SK-N-SH (cell line): ENCODE measurements around the gene EHBP1L1. TPM values are rescaled to one million over a fixed set of nuclear protein-coding genes. Genes with fewer than 3 reads are reported as not detected.

Source experiments
- CTCF ChIA-PET: fragments of 300-600, 350-600 bp; formaldehyde crosslinking; extraction: SDS; loops from one replicate; lab custom pipeline; 2021; lab: Yijun Ruan, JAX
- POLR2A ChIA-PET: fragments of 350-600 bp; sonication (Branson Sonifier 250); formaldehyde crosslinking; extraction: SDS; loops from one replicate; lab custom pipeline; 2020; ENCODE audit warnings: antibody characterized with exemption, inconsistent platforms; lab: Yijun Ruan, JAX
- DNase-seq: peaks from one replicate; pipeline ENCODE4 v3.0.0; 2012
- H2AFZ ChIP-seq: fragments of 200-600 bp; sonication (generic); 2 replicates; pipeline ENCODE4 v1.8.1; 2016; ENCODE audit warnings: antibody characterized with exemption, mild to moderate bottlenecking, low read depth
- H3F3A ChIP-seq: fragments of 200-600 bp; sonication (generic); replicated peaks from 2 replicates; pipeline ENCODE3; 2016; ENCODE audit warnings: antibody characterized with exemption, mild to moderate bottlenecking; ENCODE audit not compliant: insufficient read depth
- H3K27ac ChIP-seq, 2 experiments: fragments of 200-500 bp in 1 of 2; fragments of 200-600 bp in 1 of 2; sonication (Bioruptor generic) in 1 of 2; sonication (generic), shearing (Covaris generic) in 1 of 2; 2 replicates each; pipeline versions ENCODE4 v1.5.1 to v1.6.1; 2014 to 2016; ENCODE audit warnings: low read depth in 2 of 2, inconsistent platforms in 1 of 2, low read length in 1 of 2, mild to moderate bottlenecking in 1 of 2, mixed read lengths in 1 of 2
- H3K27me3 ChIP-seq: fragments of 200-600 bp; sonication (generic), shearing (Covaris generic); 2 replicates; pipeline ENCODE4 v1.6.1; 2016; ENCODE audit warnings: mixed run types; ENCODE audit not compliant: insufficient read depth
- H3K36me3 ChIP-seq, 2 experiments: fragments of 200-500 bp in 1 of 2; fragments of 200-600 bp in 1 of 2; sonication (Bioruptor generic) in 1 of 2; sonication (generic) in 1 of 2; replicated peaks in 1 of 2; 2 replicates each; pipeline versions ENCODE3 to v1.5.1; 2014 to 2016; ENCODE audit warnings: low read length in 1 of 2, mild to moderate bottlenecking in 1 of 2; ENCODE audit not compliant: insufficient read depth in 2 of 2, control insufficient read depth in 1 of 2
- H3K4me1 ChIP-seq, 2 experiments: fragments of 200-500 bp in 1 of 2; fragments of 200-600 bp in 1 of 2; sonication (Bioruptor generic) in 1 of 2; sonication (generic), shearing (Covaris generic) in 1 of 2; 2 replicates each; pipeline versions ENCODE4 v1.5.1 to v1.6.1; 2014 to 2016; ENCODE audit warnings: low read depth in 1 of 2, low read length in 1 of 2, mixed run types in 1 of 2; ENCODE audit not compliant: insufficient read depth in 2 of 2, control insufficient read depth in 1 of 2
- H3K4me2 ChIP-seq: fragments of 200-600 bp; sonication (generic), shearing (Covaris generic); 2 replicates; pipeline ENCODE4 v1.6.1; 2017; ENCODE audit warnings: mixed run types
- H3K4me3 ChIP-seq, 2 experiments: fragments of 200-500 bp in 1 of 2; fragments of 200-600 bp in 1 of 2; sonication (Bioruptor generic) in 1 of 2; sonication (generic), shearing (Covaris generic) in 1 of 2; 2 replicates each; pipeline versions ENCODE4 v1.5.1 to v1.8.1; 2014 to 2016; ENCODE audit warnings: low read depth in 2 of 2, inconsistent platforms in 1 of 2, low read length in 1 of 2, mild to moderate bottlenecking in 1 of 2, mixed read lengths in 1 of 2, moderate library complexity in 1 of 2
- H3K79me2 ChIP-seq: fragments of 200-600 bp; sonication (generic); 2 replicates; pipeline ENCODE4 v1.8.1; 2017; ENCODE audit warnings: mild to moderate bottlenecking; ENCODE audit not compliant: insufficient read depth
- H3K9ac ChIP-seq: fragments of 200-600 bp; sonication (generic); 2 replicates; pipeline ENCODE4 v1.6.1; 2017; ENCODE audit warnings: mixed run types
- H3K9me2 ChIP-seq: fragments of 200-600 bp; sonication (generic); 2 replicates; pipeline ENCODE4 v1.6.1; 2017; ENCODE audit warnings: mixed run types
- H3K9me3 ChIP-seq: fragments of 200-600 bp; sonication (generic); 2 replicates; pipeline ENCODE4 v1.6.1; 2017; ENCODE audit warnings: mixed run types, mild to moderate bottlenecking, moderate library complexity
- H4K20me1 ChIP-seq: fragments of 200-600 bp; sonication (generic); 2 replicates; pipeline ENCODE4 v1.6.1; 2017; ENCODE audit warnings: mild to moderate bottlenecking, mixed run types; ENCODE audit not compliant: insufficient read depth
- CHD2 ChIP-seq: fragments of 150-350 bp; IDR thresholded peaks from 2 replicates; pipeline ENCODE4 v1.6.1; 2018; ENCODE audit warnings: low read length; ENCODE audit not compliant: partially characterized antibody
- CTCF ChIP-seq: fragments of 200-600 bp; sonication (generic); IDR thresholded peaks from 2 replicates; pipeline ENCODE4 v1.6.1; 2017; ENCODE audit warnings: antibody characterized with exemption, mild to moderate bottlenecking, moderate library complexity
- FOSL2 ChIP-seq: IDR thresholded peaks from 2 replicates; pipeline ENCODE4 v1.4.0; 2012; ENCODE audit warnings: low read depth, mild to moderate bottlenecking, moderate library complexity, borderline replicate concordance
- FOXJ3 ChIP-seq: sonication (generic); formaldehyde crosslinking; IDR thresholded peaks from 2 replicates; pipeline ENCODE4 v1.5.1; 2020; ENCODE audit warnings: mild to moderate bottlenecking, missing genetic modification reagents
- GABPA ChIP-seq: IDR thresholded peaks from 2 replicates; pipeline ENCODE4 v1.4.0; 2012; ENCODE audit warnings: low read depth, mild to moderate bottlenecking
- GATA2 ChIP-seq: sonication (generic); formaldehyde crosslinking; IDR thresholded peaks from 2 replicates; pipeline ENCODE4 v1.5.0; 2020; ENCODE audit warnings: mild to moderate bottlenecking, missing genetic modification reagents
- MEF2A ChIP-seq: IDR thresholded peaks from 2 replicates; pipeline ENCODE4 v1.4.0; 2012; ENCODE audit warnings: low read depth, borderline replicate concordance
- PBX3 ChIP-seq: IDR thresholded peaks from 2 replicates; pipeline ENCODE4; 2012
- RCOR1 ChIP-seq: fragments of 150-350 bp; IDR thresholded peaks from 2 replicates; pipeline ENCODE4 v1.6.1; 2017; ENCODE audit warnings: antibody characterized with exemption, low read length
- RFX5 ChIP-seq: IDR thresholded peaks from 2 replicates; pipeline ENCODE4 v1.6.1; 2012; ENCODE audit warnings: mild to moderate bottlenecking, improper control_type of control experiment, low read length
- RXRA ChIP-seq: IDR thresholded peaks from 2 replicates; pipeline ENCODE4 v1.4.0; 2012; ENCODE audit warnings: low read depth, mild to moderate bottlenecking, borderline replicate concordance
- YY1 ChIP-seq: IDR thresholded peaks from 2 replicates; pipeline ENCODE4 v1.4.0; 2012; ENCODE audit warnings: low read depth, mild to moderate bottlenecking
- ZBTB33 ChIP-seq: IDR thresholded peaks from 2 replicates; pipeline ENCODE4 v1.4.0; 2012; ENCODE audit warnings: low read depth, borderline replicate concordance
- WGBS: methylation state at CpG from one replicate; pipeline ENCODE4 v1.1.6; 2017; ENCODE audit warnings: low lambda C conversion rate; 5-methylcytosine and 5-hydroxymethylcytosine counted together
- polyA plus RNA-seq, 3 experiments: library from polyadenylated mRNA; depleted of rRNA; stranded (reverse); fragments of >200 nt; gene quantifications; 2 replicates each; pipeline ENCODE4 v1.2.3, GENCODE V29; 2012

Gene EHBP1L1
- polyA plus RNA-seq, 1 of the 3 experiments (the other 2 are of a cell fraction): 48.7 TPM

GRCh38 chr11:65617136-65617850 is 41.4 kb downstream of the EHBP1L1 start:
- H3K4me1 ChIP-seq: peaks cover 8 to 25% of the 10 kb centered on the region in 2 experiments; a peak in 3 of 4 replicates
- ChIA-PET POLR2A (interaction anchor here (0.8 to 1.1 kb wide), 2 partner anchors 35 to 36 kb away, joined by 3 read pairs; no protein-coding TSS in a partner anchor), CTCF (interaction anchor here (1.0 to 4.9 kb wide), 3 partner anchors 9 to 24 kb away, joined by 3 to 18 read pairs (median 18); partner anchors contain the start of gene SIPA1)
- peak overlapping the region; percentile 85 for H3K4me2 ChIP-seq
- 87% methylated on average over 8 of the region's 17 CpGs for WGBS
- no peaks in the 10 kb centered on the region for H3K27me3 ChIP-seq
- TF ChIP-seq CHD2 (no peak), FOSL2 (no peak), PBX3 (no peak), RXRA (no peak), GABPA (no peak), CTCF (no peak), RFX5 (no peak)
- H3K9me3 ChIP-seq: no peaks in the 10 kb centered on the region
- H3K4me3 ChIP-seq: peak overlapping the region; percentile 68 to 95; a peak in 3 of 4 replicates
- H2AFZ ChIP-seq: no peak overlapping the region
- no peak for DNase-seq
- H3K79me2 ChIP-seq: peaks cover 81% of the 10 kb centered on the region
- H3F3A ChIP-seq: peaks cover 4% of the 10 kb centered on the region
- H3K36me3 ChIP-seq: peaks cover 11 to 57% of the 10 kb centered on the region in 2 experiments
- H3K9ac ChIP-seq: peak overlapping the region; percentile 86; the same call in 1 of the 2 replicates
- H4K20me1 ChIP-seq: peaks cover 23% of the 10 kb centered on the region
- no peak overlapping the region for H3K27ac ChIP-seq
- no peaks in the 10 kb centered on the region for H3K9me2 ChIP-seq

GRCh38 chr11:65617990-65618751 is 42.3 kb downstream of the EHBP1L1 start:
- Histone ChIP-seq H3K9me2 (no peaks in the 10 kb centered on the region), H3K9ac (no peak overlapping the region), H3K27ac (no peak overlapping the region), H3K27me3 (no peaks in the 10 kb centered on the region), H3F3A (peaks cover 4% of the 10 kb centered on the region), H3K36me3 (peaks cover 11 to 57% of the 10 kb centered on the region in 2 experiments), H3K9me3 (no peaks in the 10 kb centered on the region), H3K4me2 (no peak overlapping the region), H4K20me1 (peaks cover 23% of the 10 kb centered on the region), H2AFZ (no peak overlapping the region), H3K79me2 (peaks cover 72% of the 10 kb centered on the region), H3K4me3 (no peak overlapping the region; a peak in 1 of 4 replicates), H3K4me1 (peaks cover 0 to 16% of the 10 kb centered on the region in 2 experiments; a peak in 1 of 4 replicates)
- ChIA-PET POLR2A (interaction anchor here (1.1 kb wide), 1 partner anchor 23 kb away, joined by 3 read pairs; no protein-coding TSS in a partner anchor), CTCF (interaction anchor here (0.9 to 4.9 kb wide), 4 partner anchors 8 to 45 kb away, joined by 3 to 18 read pairs (median 10); partner anchors contain the start of gene SIPA1)
- no peak for DNase-seq
- TF ChIP-seq GATA2 (no peak), CHD2 (no peak), ZBTB33 (no peak), FOXJ3 (no peak), RFX5 (no peak), RCOR1 (no peak), MEF2A (no peak), YY1 (no peak)
- WGBS: 94% methylated on average over 22 of the region's 33 CpGs
